ENCODE measurements around the gene PHF2. TPM values are rescaled to one million over a fixed set of nuclear protein-coding genes. Genes with fewer than 3 reads are reported as not detected.

The PHF2 gene
- total and polyA plus RNA-seq, 2 of the 4 experiments (the other 2 are of a cell fraction): 5.9 to 9.5 TPM

DNA sequence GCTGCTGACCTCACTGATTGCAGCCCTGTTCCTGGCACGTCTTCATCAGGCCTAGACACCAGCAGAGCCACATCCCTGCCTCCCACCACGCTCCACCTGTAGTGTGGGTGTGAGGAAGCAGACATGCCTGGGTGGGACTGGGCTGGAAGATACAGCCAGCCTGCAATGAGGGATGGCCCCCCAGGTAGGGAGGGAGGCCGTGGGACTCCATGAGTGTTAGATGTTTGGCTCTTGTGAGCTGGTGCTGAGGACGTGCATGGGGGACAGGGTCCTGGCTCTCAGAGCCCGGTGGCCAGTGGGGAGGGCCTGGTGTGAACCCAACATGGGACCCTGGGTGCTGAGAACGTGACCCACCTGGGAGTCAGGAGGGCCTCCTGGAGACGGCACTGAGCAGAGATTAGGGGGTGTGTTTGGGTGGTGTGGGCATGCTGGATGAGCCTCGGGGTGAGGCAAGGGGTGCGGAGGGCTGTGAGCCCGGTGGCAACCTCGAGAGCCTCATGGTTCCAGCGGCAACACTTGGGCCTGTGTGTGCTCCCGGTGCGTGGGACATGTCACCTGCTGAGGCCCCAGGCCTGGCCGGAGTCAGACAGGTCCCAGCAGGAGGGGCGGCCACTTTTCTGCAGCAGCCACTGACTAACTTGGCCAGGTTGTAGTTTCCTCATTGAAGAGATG is 87.6 kb downstream of the PHF2 start:
- H3K9ac ChIP-seq (ENCODE audit: low read depth, low read length): no peak overlapping the region
- H4K91ac ChIP-seq (ENCODE audit: insufficient read depth, low read depth, low read length): no peak overlapping the region
- no peak overlapping the region for H3K4ac ChIP-seq (ENCODE audit: low read depth, low read length)
- no TSS peak for BruUV-seq (replicated peaks)
- no peak overlapping the region for H3K14ac ChIP-seq (replicated peaks; ENCODE audit: low read depth, low read length)
- WGBS, 2 experiments (ENCODE audit: extremely low coverage in 2 of 2, insufficient read length in 1 of 2): 100% methylated on average over 4 of the region's 16 CpGs; no CpG with 5 or more reads in 1 of the 2 experiments
- no peak overlapping the region for H3K4me2 ChIP-seq (ENCODE audit: low read depth, low read length)
- dilution Hi-C loops (cut with HindIII; ENCODE audit: low sequenced_read_pairs, unreplicated experiment) (no loop called here), intact Hi-C loops (cut with micrococcal nuclease) (no loop called here), in situ Hi-C loops (cut with MboI; ENCODE audit: low sequenced_read_pairs) (no loop called here)
- no peak overlapping the region for H2BK5ac ChIP-seq (ENCODE audit: low read depth, low read length, poor library complexity, severe bottlenecking)
- no peak overlapping the region for H2AK9ac ChIP-seq (replicated peaks; ENCODE audit: low read depth, low read length, poor library complexity)
- H3K4me3 ChIP-seq (ENCODE audit: insufficient read depth, low read depth, low read length): no peak overlapping the region
- H3K4me1 ChIP-seq (ENCODE audit: control insufficient read depth, insufficient read depth, low read length): no peaks in the 10 kb centered on the region
- H3K36me3 ChIP-seq (ENCODE audit: control insufficient read depth, insufficient read depth, low read length): peaks cover 47% of the 10 kb centered on the region
- no peaks in the 10 kb centered on the region for H3K27me3 ChIP-seq (ENCODE audit: control insufficient read depth, insufficient read depth, low read length)
- H3K9me3 ChIP-seq (ENCODE audit: control insufficient read depth, insufficient read depth, low read length): no peaks in the 10 kb centered on the region
- H2BK120ac ChIP-seq (ENCODE audit: low read depth, low read length): no peak overlapping the region
- H3K79me1 ChIP-seq (ENCODE audit: low read depth in 1 of 2, low read length in 2 of 2): no peaks in the 10 kb centered on the region; a peak in 1 of 4 replicates
- ChIA-PET CTCF (no interaction called here), POLR2A (ENCODE audit: unreplicated experiment) (no interaction called here)
- no peak overlapping the region for H2BK20ac ChIP-seq (ENCODE audit: low read depth, low read length)
- ATAC-seq (ENCODE audit: low read depth): no peak
- H4K20me1 ChIP-seq (ENCODE audit: insufficient read depth, low read length): no peaks in the 10 kb centered on the region
- no peak overlapping the region for H3K18ac ChIP-seq (ENCODE audit: low read depth, low read length)
- H4K5ac ChIP-seq (ENCODE audit: low read depth, low read length): no peak overlapping the region
- H3K9me1 ChIP-seq (ENCODE audit: insufficient read depth, low read length): peaks cover 4% of the 10 kb centered on the region; the same call in 1 of the 2 replicates
- H2BK15ac ChIP-seq (ENCODE audit: low read depth, low read length): no peak overlapping the region
- H2AK5ac ChIP-seq (ENCODE audit: low read depth, low read length): no peak overlapping the region
- no peak overlapping the region for H3K23ac ChIP-seq (ENCODE audit: low read depth, low read length)
- TF ChIP-seq MAZ (IDR thresholded peaks at IDR 0.05; ENCODE audit: borderline replicate concordance, low read depth, low read length): no peak
- TF ChIP-seq MXI1 (IDR thresholded peaks at IDR 0.05; ENCODE audit: borderline replicate concordance, low read depth, low read length): no peak
- no peak for TF ChIP-seq RCOR1 (IDR thresholded peaks at IDR 0.05; ENCODE audit: insufficient replicate concordance, low read length)
- TF ChIP-seq CHD1 (IDR thresholded peaks at IDR 0.05; ENCODE audit: low read depth, low read length): no peak
- TF ChIP-seq, protein P1, sequence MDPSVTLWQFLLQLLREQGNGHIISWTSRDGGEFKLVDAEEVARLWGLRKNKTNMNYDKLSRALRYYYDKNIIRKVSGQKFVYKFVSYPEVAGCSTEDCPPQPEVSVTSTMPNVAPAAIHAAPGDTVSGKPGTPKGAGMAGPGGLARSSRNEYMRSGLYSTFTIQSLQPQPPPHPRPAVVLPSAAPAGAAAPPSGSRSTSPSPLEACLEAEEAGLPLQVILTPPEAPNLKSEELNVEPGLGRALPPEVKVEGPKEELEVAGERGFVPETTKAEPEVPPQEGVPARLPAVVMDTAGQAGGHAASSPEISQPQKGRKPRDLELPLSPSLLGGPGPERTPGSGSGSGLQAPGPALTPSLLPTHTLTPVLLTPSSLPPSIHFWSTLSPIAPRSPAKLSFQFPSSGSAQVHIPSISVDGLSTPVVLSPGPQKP (IDR thresholded peaks at IDR 0.05; ENCODE audit: borderline replicate concordance, low read depth, low read length): no peak
- no peak for TF ChIP-seq RAD21 (IDR thresholded peaks at IDR 0.05; ENCODE audit: low read length)
- TF ChIP-seq BHLHE40 (IDR thresholded peaks at IDR 0.05; ENCODE audit: low read depth, low read length): no peak
- TF ChIP-seq POLR2A (IDR thresholded peaks at IDR 0.05; ENCODE audit: low read depth, low read length): no peak
- TF ChIP-seq, protein P2, sequence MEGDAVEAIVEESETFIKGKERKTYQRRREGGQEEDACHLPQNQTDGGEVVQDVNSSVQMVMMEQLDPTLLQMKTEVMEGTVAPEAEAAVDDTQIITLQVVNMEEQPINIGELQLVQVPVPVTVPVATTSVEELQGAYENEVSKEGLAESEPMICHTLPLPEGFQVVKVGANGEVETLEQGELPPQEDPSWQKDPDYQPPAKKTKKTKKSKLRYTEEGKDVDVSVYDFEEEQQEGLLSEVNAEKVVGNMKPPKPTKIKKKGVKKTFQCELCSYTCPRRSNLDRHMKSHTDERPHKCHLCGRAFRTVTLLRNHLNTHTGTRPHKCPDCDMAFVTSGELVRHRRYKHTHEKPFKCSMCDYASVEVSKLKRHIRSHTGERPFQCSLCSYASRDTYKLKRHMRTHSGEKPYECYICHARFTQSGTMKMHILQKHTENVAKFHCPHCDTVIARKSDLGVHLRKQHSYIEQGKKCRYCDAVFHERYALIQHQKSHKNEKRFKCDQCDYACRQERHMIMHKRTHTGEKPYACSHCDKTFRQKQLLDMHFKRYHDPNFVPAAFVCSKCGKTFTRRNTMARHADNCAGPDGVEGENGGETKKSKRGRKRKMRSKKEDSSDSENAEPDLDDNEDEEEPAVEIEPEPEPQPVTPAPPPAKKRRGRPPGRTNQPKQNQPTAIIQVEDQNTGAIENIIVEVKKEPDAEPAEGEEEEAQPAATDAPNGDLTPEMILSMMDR (conservative IDR thresholded peaks at IDR 0.05; ENCODE audit: low read depth, low read length): no peak
- TF ChIP-seq, protein P3, sequence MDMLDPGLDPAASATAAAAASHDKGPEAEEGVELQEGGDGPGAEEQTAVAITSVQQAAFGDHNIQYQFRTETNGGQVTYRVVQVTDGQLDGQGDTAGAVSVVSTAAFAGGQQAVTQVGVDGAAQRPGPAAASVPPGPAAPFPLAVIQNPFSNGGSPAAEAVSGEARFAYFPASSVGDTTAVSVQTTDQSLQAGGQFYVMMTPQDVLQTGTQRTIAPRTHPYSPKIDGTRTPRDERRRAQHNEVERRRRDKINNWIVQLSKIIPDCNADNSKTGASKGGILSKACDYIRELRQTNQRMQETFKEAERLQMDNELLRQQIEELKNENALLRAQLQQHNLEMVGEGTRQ (IDR thresholded peaks at IDR 0.05; ENCODE audit: low read depth, low read length): no peak
- no peak for TF ChIP-seq NFE2L2 (IDR thresholded peaks at IDR 0.05; ENCODE audit: low read depth, low read length)
- no peak for TF ChIP-seq FOS (IDR thresholded peaks at IDR 0.05; ENCODE audit: low read depth, low read length)
- TF ChIP-seq MAFK (IDR thresholded peaks at IDR 0.05; ENCODE audit: low read depth, low read length): no peak
- no peak for TF ChIP-seq RFX5 (IDR thresholded peaks at IDR 0.05; ENCODE audit: low read depth, low read length)
- no peak for TF ChIP-seq SMC3 (IDR thresholded peaks at IDR 0.05; ENCODE audit: low read depth, low read length)
- TF ChIP-seq CEBPB (IDR thresholded peaks at IDR 0.05; ENCODE audit: low read depth, low read length): no peak
- no peak overlapping the region for H3K27ac ChIP-seq (ENCODE audit: insufficient read depth, low read length)
- H2AFZ ChIP-seq (replicated peaks; ENCODE audit: low read length, poor library complexity): no peak overlapping the region
- no peak for DNase-seq
- H3K56ac ChIP-seq (ENCODE audit: extremely low read depth, insufficient read depth, low read length): no peak overlapping the region
- no peak overlapping the region for H4K8ac ChIP-seq (ENCODE audit: low read depth in 2 of 2, low read length in 2 of 2)
